Uterus (tissue), 2 donors: Measurements from ENCODE around the gene SLC9A1.

Experiments
- CTCF ChIP-seq, 4 experiments: fragments of 200-600 bp in 2 of 4; fragments of 450-650 bp in 2 of 4; sonication (generic) in 2 of 4; IDR thresholded peaks; one replicate each; pipeline ENCODE4 v1.5.1; 2016 to 2019; ENCODE audit warnings: antibody characterized with exemption in 4 of 4, mild to moderate bottlenecking in 2 of 4, moderate library complexity in 1 of 4
- POLR2A ChIP-seq, 2 donors: fragments of 450-650 bp; IDR thresholded peaks; one replicate each; pipeline ENCODE4 v1.6.1; 2016; ENCODE audit warnings: antibody characterized with exemption in 2 of 2, mild to moderate bottlenecking in 1 of 2, moderate library complexity in 1 of 2

GRCh38 chr1:27144049-27144748 lies 10.7 kb downstream of the SLC9A1 start:
- TF ChIP-seq POLR2A (IDR thresholded peaks at IDR 0.05) (no peak), CTCF (IDR thresholded peaks at IDR 0.05) (no peak)
